Measurements from ENCODE around the gene GLI1. TPM values are rescaled to one million over a fixed set of nuclear protein-coding genes. Genes with fewer than 3 reads are reported as not detected.

GLI1 gene
- total and polyA plus RNA-seq, 2 of the 13 experiments (the other 11 are each of a cell fraction or from before 2014, with no cell fraction given) = 0.09 to 0.20 TPM

GRCh38 chr12:57462251-57462911, 2.8 kb downstream of the GLI1 start (continued):
- TF ChIP-seq NFKB2 (CRISPR knock-in tag; IDR thresholded peaks at IDR 0.05; ENCODE audit: borderline replicate concordance) (peak; percentile 2; the same call in 1 of the 2 replicates), FOXP4 (CRISPR knock-in tag; IDR thresholded peaks at IDR 0.05) (0 out of 2 replicates have a peak, but pooled peaks have one; percentile 12), ERF (CRISPR knock-in tag; IDR thresholded peaks at IDR 0.05) (0 out of 2 replicates have a peak, but pooled peaks have one; percentile 43), ZMAT3 (CRISPR knock-in tag; conservative IDR thresholded peaks at IDR 0.05) (0 out of 2 replicates have a peak, but pooled peaks have one; percentile 27), ZNF142 (CRISPR knock-in tag; IDR thresholded peaks at IDR 0.05) (no peak), SALL1 (CRISPR knock-in tag; IDR thresholded peaks at IDR 0.05) (peak; percentile 50; the same call in 1 of the 2 replicates), ZFP90 (CRISPR knock-in tag; IDR thresholded peaks at IDR 0.05; ENCODE audit: borderline replicate concordance) (no peak), ZMYM4 (CRISPR knock-in tag; IDR thresholded peaks at IDR 0.05) (0 out of 2 replicates have a peak, but pooled peaks have one; percentile 20), ZNF441 (CRISPR knock-in tag; IDR thresholded peaks at IDR 0.05; ENCODE audit: borderline replicate concordance) (no peak), ZSCAN9 (CRISPR knock-in tag; IDR thresholded peaks at IDR 0.05; ENCODE audit: borderline replicate concordance) (peak; percentile 52; the same call in 1 of the 2 replicates), ZBTB1 (CRISPR knock-in tag; IDR thresholded peaks at IDR 0.05; ENCODE audit: borderline replicate concordance) (no peak), FOXK2 (IDR thresholded peaks at IDR 0.05) (no peak), ZNF563 (CRISPR knock-in tag; IDR thresholded peaks at IDR 0.05) (no peak), ZNF720 (CRISPR knock-in tag; IDR thresholded peaks at IDR 0.05) (no peak), ZNF234 (CRISPR knock-in tag; conservative IDR thresholded peaks at IDR 0.05) (no peak), ATF1 (CRISPR knock-in tag; IDR thresholded peaks at IDR 0.05) (no peak), MAX (IDR thresholded peaks at IDR 0.05) (peak; percentile 62; the same call in 1 of the 2 replicates), CREBL2 (CRISPR knock-in tag; IDR thresholded peaks at IDR 0.05; ENCODE audit: borderline replicate concordance) (no peak), SMC3 (IDR thresholded peaks at IDR 0.05; ENCODE audit: low read length) (peak; percentile 45; the same call in 1 of the 2 replicates), XRCC5 (optimal IDR thresholded peaks at IDR 0.05; ENCODE audit: low read length) (peak; percentile 97), GZF1 (CRISPR knock-in tag; IDR thresholded peaks at IDR 0.05) (no peak)

All from HepG2 (cell line).